DND-41 (cell line): ENCODE measurements around the gene AKAP13.

Experiments used
- ATAC-seq: fragments of 200-7000 bp; cut with Tn5 transposase; 3 replicates; pipeline ENCODE4 v1.9.1; 2021; ENCODE audit warnings: low read depth; ENCODE audit not compliant: insufficient read depth
- DNase-seq: peaks from one replicate; pipeline ENCODE4 v3.0.0-alpha.2; 2020
- H2AFZ ChIP-seq: 2 replicates; pipeline ENCODE4 v1.6.0; 2012; ENCODE audit warnings: low read depth, low read length
- H3K27ac ChIP-seq: 2 replicates; pipeline ENCODE4 v1.5.1; 2012; ENCODE audit warnings: low read length, inconsistent platforms
- H3K27me3 ChIP-seq: fragments of 200-600 bp; sonication (generic); 2 replicates; pipeline ENCODE4 v1.6.0; 2012; ENCODE audit warnings: low read length, mild to moderate bottlenecking, inconsistent platforms; ENCODE audit not compliant: insufficient read depth, poor library complexity
- H3K36me3 ChIP-seq: 2 replicates; pipeline ENCODE4 v1.5.1; 2012; ENCODE audit warnings: low read length, inconsistent platforms; ENCODE audit not compliant: insufficient read depth
- H3K4me1 ChIP-seq: 2 replicates; pipeline ENCODE4 v1.5.1; 2012; ENCODE audit warnings: mild to moderate bottlenecking, low read length; ENCODE audit not compliant: insufficient read depth
- H3K4me2 ChIP-seq: 2 replicates; pipeline ENCODE4 v1.6.0; 2012; ENCODE audit warnings: mild to moderate bottlenecking, moderate library complexity, low read length, inconsistent platforms; ENCODE audit not compliant: insufficient read depth
- H3K4me3 ChIP-seq, 2 experiments: fragments of 200-600 bp in 1 of 2; shearing (Covaris generic) in 1 of 2; 2 replicates each; pipeline ENCODE4 v1.5.1; 2012 to 2016; ENCODE audit warnings: inconsistent platforms in 2 of 2, low read length in 2 of 2, mild to moderate bottlenecking in 2 of 2, low read depth in 1 of 2, moderate library complexity in 1 of 2
- H3K79me2 ChIP-seq: 2 replicates; pipeline ENCODE4 v1.6.0; 2012; ENCODE audit warnings: low read length, inconsistent platforms; ENCODE audit not compliant: insufficient read depth
- H3K9ac ChIP-seq: 2 replicates; pipeline ENCODE4 v1.6.0; 2012; ENCODE audit warnings: low read depth, mild to moderate bottlenecking, inconsistent platforms, low read length, moderate library complexity
- H3K9me3 ChIP-seq: 2 replicates; pipeline ENCODE4 v1.5.1; 2012; ENCODE audit warnings: low read length, moderate library complexity, mild to moderate bottlenecking, inconsistent platforms; ENCODE audit not compliant: insufficient read depth, severe bottlenecking
- H4K20me1 ChIP-seq: 2 replicates; pipeline ENCODE4 v1.6.0; 2012; ENCODE audit warnings: low read length; ENCODE audit not compliant: insufficient read depth
- EZH2 ChIP-seq: IDR thresholded peaks from 3 replicates; pipeline ENCODE4 v1.6.1; 2012; ENCODE audit warnings: borderline replicate concordance, low read depth, mild to moderate bottlenecking, moderate library complexity, low read length, inconsistent platforms; ENCODE audit not compliant: severe bottlenecking
- TF ChIP-seq, protein P1 (sequence below): IDR thresholded peaks from 2 replicates; pipeline ENCODE4 v1.5.1; 2012; ENCODE audit warnings: borderline replicate concordance, low read length, moderate library complexity, mild to moderate bottlenecking; ENCODE audit not compliant: poor library complexity, severe bottlenecking; ENCODE audit errors: extremely low read depth

AKAP13 gene

DNA sequence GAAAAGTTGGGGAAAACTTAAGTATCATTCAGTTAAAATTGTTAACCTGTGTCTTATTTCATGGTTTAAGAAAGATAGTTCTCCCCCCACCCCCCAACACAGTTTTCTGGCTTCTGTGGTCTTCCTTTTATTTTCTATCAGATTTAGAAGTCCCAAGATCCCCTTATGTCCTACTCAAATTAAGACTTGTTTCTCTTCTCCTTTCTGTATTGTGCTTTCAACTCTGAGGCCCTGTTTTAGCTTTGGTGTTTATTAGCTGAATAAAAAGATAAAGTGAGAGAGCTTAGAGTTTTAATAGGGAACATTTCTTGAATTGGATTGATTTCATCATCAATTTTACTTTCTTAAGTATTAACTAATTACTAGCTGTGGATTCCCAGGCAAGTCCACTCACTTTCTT is 62.6 kb downstream of the AKAP13 start:
- Histone ChIP-seq H3K27me3 (no peaks in the 10 kb centered on the region), H3K36me3 (no peaks in the 10 kb centered on the region), H3K4me3 (no peak overlapping the region), H2AFZ (no peak overlapping the region), H3K4me1 (no peaks in the 10 kb centered on the region), H4K20me1 (peaks cover 7% of the 10 kb centered on the region; the same call in 1 of the 2 replicates), H3K4me2 (no peak overlapping the region), H3K27ac (no peak overlapping the region), H3K79me2 (peaks cover 10% of the 10 kb centered on the region; the same call in 1 of the 2 replicates), H3K9ac (no peak overlapping the region), H3K9me3 (no peaks in the 10 kb centered on the region)
- DNase-seq (no peak), ATAC-seq (no peak)
- TF ChIP-seq, protein P1, sequence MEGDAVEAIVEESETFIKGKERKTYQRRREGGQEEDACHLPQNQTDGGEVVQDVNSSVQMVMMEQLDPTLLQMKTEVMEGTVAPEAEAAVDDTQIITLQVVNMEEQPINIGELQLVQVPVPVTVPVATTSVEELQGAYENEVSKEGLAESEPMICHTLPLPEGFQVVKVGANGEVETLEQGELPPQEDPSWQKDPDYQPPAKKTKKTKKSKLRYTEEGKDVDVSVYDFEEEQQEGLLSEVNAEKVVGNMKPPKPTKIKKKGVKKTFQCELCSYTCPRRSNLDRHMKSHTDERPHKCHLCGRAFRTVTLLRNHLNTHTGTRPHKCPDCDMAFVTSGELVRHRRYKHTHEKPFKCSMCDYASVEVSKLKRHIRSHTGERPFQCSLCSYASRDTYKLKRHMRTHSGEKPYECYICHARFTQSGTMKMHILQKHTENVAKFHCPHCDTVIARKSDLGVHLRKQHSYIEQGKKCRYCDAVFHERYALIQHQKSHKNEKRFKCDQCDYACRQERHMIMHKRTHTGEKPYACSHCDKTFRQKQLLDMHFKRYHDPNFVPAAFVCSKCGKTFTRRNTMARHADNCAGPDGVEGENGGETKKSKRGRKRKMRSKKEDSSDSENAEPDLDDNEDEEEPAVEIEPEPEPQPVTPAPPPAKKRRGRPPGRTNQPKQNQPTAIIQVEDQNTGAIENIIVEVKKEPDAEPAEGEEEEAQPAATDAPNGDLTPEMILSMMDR, result no peak
- TF ChIP-seq EZH2, result no peak

DNA sequence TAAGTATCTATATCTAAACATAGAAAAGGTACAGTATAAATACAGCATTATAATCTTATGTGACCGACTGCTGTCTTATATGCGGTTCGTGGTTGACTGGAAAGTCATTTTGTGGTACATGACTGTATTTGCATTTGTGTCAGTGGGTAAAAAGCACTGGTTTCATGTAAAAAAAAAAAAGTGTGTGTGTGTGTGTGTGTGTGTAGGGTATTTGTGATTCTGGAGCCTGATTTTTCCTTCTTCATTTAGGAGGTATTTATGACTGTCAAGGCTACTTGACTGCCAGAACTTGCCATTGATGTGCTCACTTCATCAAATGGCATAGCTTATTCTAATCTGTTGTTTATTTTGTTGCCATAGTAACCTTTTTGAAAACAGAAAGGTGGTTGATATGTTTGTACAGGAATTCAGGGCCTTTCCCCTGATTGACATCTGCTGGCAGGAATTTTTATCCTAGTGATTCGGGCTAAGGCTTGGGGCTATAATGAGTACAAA is 63.2 kb downstream of the AKAP13 start:
- DNase-seq (no peak), ATAC-seq (no peak)
- TF ChIP-seq EZH2, result no peak
- TF ChIP-seq, protein P1, result no peak
- peaks cover 7% of the 10 kb centered on the region; the same call in 1 of the 2 replicates for H4K20me1 ChIP-seq
- H3K9ac ChIP-seq, result no peak overlapping the region
- H3K27me3 ChIP-seq, result no peaks in the 10 kb centered on the region
- H3K36me3 ChIP-seq, result no peaks in the 10 kb centered on the region
- no peaks in the 10 kb centered on the region for H3K9me3 ChIP-seq
- no peak overlapping the region for H3K4me2 ChIP-seq
- H3K4me3 ChIP-seq, result no peak overlapping the region
- peaks cover 10% of the 10 kb centered on the region; the same call in 1 of the 2 replicates for H3K79me2 ChIP-seq
- H3K27ac ChIP-seq, result no peak overlapping the region
- no peak overlapping the region for H2AFZ ChIP-seq
- H3K4me1 ChIP-seq, result no peaks in the 10 kb centered on the region

DNA sequence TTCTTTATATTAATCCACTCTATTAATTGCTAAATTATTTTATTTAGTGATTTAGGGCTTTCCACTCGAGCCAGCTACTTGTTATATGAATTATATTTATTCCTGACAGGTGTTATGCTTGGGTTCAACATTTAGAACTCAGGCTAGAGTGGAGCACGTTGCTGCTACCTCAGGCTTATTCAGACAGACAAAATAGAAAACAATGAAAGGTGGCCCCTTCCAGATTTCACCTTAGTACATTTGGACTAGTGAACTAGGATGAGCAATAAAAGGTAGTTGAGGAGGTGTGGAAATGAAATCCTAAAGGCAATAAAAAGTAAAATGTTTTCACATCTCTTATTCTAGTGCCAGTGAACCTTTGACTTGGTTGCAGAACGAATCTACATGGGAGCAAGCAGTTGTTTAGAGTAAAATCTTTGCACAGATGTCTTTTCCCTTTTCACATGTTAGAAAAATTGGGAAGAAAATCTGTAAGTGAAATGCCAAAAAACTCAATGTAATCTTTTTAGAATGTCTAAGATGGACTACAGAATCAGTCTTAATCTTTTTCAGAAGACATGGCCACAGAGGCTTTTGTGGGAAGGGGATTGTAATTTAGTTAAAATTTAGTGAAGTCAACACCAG is 63.8 kb downstream of the AKAP13 start:
- Histone ChIP-seq H3K9me3 (no peaks in the 10 kb centered on the region), H3K27me3 (no peaks in the 10 kb centered on the region), H3K27ac (no peak overlapping the region), H3K9ac (no peak overlapping the region), H3K79me2 (peaks cover 10% of the 10 kb centered on the region; the same call in 1 of the 2 replicates), H3K4me1 (no peaks in the 10 kb centered on the region), H4K20me1 (peaks cover 7% of the 10 kb centered on the region; the same call in 1 of the 2 replicates), H3K4me3 (no peak overlapping the region), H3K4me2 (no peak overlapping the region), H2AFZ (no peak overlapping the region), H3K36me3 (no peaks in the 10 kb centered on the region)
- TF ChIP-seq EZH2, result no peak
- TF ChIP-seq, protein P1, result no peak
- no peak for ATAC-seq
- no peak for DNase-seq
